NCI-H1417 treated with DMSO at 0.1 percent for 48 hours (cell line): ENCODE measurements around the gene DNAH10.

Source experiments
- DNase-seq: peaks from one replicate; lab custom pipeline; 2025; lab: John Stamatoyannopoulos, UW

The DNAH10 gene

DNA sequence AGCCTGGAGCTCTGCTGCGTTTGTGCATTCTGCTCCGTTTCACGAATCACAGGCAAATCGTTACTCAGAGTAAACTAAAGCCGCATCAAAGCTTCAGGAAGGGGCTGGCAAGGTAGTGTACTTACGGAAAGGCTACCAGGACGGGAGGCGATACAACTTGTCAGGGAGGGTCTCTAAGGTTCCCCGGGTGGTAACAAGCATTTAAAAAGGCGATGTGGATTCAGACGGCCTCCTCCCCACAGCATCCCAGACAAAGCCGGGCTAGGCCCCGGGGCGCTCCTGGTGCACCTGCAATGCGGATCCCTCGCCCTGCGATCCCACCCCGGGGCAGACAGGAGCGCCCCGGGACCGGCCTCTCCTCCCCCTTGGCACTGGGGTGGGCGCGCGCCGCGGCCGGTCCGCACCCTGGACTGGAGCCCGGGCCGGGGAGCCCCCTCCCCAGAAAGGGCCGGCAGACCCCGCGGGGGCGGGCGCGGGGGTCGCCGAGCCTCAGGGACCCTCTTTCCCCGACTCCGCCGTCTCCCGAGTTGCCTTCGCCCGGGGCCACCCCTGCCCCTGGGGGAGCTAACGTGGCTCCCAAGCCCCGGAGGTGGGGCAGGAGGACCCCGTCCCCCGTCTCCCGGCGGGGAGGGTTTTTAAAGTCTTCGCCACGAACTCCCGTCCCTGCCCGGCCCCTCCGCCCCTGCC is 209.8 kb downstream of the DNAH10 start:
- DNase-seq, result peak; percentile 29

DNA sequence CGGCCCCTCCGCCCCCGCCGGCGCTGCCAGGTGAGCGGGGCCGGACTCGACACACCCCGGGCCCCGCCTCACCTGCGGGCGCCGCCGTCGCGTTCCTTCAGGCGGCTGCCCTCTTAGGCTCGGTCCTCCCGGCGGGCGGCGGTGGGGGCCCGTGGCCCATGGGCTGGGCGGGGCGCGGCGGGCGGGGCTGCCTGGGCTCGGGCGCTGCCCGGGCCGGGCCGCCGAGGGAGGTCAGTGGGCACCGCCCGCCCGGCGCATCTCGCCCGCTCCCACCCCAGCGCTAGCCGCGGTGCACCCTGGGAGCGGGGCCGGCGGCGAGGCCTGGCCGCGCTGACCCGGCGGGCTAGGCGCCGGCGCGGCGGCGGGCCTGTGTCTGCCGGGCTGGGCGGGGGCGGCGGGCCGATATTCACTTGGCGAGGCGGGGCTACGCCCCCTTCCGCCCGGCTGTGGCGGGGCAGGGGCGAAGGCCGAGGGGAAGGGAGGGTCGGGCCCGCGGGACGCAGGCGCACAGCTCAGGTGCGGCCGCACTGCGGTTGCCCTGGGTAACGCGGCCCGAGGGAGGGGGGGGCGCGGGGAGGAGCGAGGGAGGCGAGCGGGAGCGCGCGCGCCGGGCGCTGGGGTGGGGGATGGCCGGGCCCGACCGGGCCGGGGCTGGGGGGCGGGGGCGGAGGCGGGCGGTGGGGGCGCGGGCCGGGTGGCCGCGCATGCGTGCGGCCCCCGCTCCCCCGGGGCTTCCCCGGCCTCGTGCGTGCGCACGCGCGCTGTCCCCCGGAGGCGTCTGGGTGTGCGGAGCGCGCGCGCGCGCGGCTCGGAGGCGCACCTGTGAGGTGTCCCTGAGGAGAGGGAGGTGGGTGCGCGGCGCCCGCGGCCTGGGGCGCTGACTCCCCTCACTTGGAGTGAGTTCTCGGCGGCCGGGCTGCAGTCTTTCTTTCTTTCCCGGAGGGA is 210.6 kb downstream of the DNAH10 start, which contains the start of the genes CCDC92 and ZNF664:
Gene CCDC92 (minus strand): TSS at position 375 of the 945 bp plus-strand sequence. CDS start 28,526 bp downstream, outside the sequence.
Gene ZNF664 (plus strand): TSS at position 759 of the 945 bp plus-strand sequence. CDS start 38,930 bp downstream, outside the sequence.
- DNase-seq, result peak; percentile 85

DNA sequence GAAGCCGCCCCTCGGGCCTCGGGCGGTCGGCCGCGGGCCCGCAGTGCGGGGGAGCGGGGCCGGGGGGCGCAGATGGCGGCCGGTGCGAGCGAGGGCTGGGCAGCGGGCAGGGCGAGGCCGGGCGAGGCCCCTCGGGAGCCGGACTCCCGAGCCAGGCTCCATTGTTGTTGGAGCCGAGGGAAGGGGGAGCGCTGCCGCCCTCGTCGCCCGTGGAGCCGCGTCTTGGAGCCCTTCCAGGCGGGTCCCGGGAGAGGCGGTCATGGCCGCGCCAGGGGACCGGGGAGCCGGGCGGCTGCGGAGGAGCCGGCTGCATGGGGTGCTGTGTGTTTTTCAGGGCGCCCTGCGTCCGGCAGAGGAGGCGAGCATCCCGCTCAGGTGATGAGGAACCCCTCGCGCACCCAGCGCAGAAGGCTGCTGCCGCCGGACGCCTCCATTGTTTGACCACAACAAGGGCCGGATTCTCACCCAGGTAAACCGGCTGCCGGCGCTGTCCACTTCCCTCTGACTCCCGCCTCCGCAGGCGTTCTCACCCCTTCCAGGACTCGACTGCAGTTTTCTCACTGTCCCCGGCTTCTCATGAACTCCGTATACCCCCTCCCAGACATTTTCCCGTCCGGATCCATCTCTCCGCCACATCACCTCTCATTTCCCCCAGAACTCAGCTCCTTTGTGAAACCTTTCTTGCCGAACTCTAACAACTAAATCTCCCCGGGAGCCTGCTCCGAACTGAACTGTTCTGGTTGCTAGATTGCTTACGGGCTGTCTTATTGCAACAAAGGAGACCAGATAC is 211.6 kb downstream of the DNAH10 start:
- DNase-seq, result no peak

DNA sequence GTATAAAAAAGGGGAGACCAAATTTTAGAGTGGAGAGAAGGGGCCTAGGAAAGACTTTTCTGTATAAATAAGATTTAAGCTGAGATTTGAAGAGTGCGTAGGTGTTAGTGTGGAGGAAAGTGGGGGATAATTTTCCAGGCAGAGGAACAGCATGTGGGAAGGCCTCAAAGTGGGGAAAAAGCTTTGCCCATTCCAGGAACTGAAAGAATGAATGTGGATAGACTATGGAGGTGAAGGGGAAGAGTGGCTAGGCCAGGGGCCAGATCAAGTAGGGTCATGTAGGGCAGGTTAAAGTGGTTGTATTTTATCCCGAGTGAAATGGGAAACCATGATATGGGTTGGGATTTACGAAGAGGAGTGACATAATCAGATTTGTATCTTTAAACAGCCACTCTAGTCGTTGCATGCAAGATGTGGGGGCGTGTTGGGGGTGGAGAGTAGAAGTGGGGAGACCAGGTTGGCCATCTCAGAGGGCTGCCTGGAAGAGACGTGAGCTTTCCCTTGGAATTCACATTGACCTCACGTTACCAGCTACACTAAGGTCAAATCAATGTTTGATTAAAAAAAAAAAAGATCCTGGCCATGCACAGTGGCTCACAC is 214.2 kb downstream of the DNAH10 start:
- no peak for DNase-seq

DNA sequence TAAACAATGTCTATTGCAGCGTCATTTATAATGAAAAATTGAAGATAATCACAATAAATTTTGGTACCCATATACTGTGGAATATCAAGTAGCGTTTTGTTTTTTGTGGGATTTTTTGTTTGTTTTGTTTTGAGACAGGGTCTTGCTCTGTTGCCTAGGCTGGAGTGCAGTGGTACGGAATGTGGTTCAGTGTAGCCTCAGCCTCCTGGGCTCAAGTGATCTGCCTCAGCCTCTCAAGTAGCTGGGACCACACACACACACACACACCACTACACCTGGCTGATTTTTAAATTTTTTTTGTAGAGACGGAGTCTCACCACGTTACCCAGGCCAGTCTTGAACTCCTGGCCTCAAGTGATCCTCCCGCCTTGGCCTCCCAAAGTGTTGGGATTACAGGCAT is 217.5 kb downstream of the DNAH10 start:
- DNase-seq, result no peak

DNA sequence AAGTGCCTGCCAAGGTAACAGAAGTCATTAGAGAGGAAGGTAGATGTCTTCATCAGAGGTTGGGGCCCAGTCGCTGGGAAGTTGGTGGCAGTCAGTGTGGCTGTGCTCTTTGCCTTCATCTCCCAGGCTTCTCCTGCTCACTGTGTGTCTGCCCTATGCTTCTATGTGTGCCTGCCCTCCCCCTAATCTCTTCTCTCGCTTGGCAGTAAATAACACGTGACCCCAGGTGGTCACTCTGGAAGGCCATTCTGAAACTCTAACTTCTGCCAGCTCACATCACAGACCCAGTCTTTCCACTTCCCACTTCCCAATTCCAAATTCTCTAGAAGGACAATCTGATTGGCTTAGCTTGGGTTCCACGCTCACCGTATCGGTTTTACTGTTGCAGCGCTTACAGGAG is 220.2 kb downstream of the DNAH10 start:
- no peak for DNase-seq

DNA sequence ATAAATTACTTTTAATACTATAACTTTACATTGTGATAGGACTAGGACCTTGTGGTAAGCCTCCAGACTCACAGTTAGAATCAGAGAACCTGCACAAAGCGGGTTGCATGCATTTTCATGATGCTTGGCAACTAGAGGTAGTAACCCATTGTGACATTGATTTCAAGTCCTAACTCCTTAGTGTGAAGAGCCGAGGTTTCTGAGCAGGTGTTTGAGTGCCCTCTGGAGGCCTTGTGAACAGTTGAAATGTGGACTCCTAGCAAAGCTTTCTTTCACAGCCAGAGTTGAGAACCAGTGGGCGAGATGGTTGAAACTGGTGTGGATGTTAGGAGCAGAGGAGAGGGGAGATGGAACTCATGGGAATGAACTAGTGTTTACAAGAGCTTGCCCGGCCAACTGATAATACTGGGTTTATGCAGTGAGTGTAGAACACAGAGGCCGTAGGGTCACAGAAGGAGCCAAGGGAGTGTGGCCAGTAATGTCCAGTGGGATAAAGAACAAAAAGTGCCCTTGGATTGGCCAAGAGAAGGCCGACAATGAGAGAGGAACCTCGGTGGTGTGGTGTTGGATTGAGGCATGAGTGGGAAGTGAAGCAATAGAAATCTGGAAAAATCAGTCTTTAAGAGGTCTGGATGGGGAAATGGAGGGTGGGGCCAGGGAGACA is 221.9 kb downstream of the DNAH10 start:
- no peak for DNase-seq

DNA sequence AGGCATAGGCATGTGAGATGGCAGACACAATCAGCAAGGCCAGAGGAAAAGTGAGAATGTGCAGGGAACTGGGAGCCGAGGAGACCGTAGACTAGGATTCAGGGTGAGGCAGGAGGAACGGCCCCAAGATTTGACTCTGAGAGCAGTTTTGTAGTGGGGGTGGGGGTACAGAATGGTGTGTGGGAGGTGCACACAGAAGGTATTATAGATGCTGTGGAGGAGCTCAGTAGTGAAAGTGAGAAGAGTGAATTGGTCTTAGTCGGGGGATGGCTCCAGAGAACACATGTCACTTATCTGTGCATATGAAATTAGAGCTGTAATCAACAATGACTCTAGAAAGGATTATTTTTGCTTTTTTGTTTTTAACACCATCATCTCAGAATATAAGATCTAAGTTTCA is 222.8 kb downstream of the DNAH10 start:
- no peak for DNase-seq
